ENCODE data around the gene ZNF343. TPM values are rescaled to one million over a fixed set of nuclear protein-coding genes. Genes with fewer than 3 reads are reported as not detected.

Gene ZNF343
- total and polyA plus RNA-seq, 5 donors from 2014 or later, result 2.5 to 4.8 (median 3.7) TPM

Other genes starting within 250 kb of the ZNF343 start
- gene TGM3, start 212.9 kb downstream of the ZNF343 start, total RNA-seq, result not detected
- gene TGM3, start 212.9 kb downstream of the ZNF343 start, polyA plus RNA-seq, result not detected
- not detected for gene TGM6, start 128.0 kb downstream of the ZNF343 start, total RNA-seq
- not detected for gene TGM6, start 128.0 kb downstream of the ZNF343 start, polyA plus RNA-seq
- gene SNRPB, start 38.1 kb downstream of the ZNF343 start, total RNA-seq, result 132 TPM
- gene SNRPB, start 38.1 kb downstream of the ZNF343 start, polyA plus RNA-seq, result 100 to 1,000 TPM; 276 to 370 (median 300) TPM
- not detected for gene TMC2, start 27.7 kb upstream of the ZNF343 start, total RNA-seq
- not detected for gene TMC2, start 27.7 kb upstream of the ZNF343 start, polyA plus RNA-seq
- gene NOP56, start 143.7 kb upstream of the ZNF343 start, total RNA-seq, result 249 TPM
- 100 to 1,000 TPM in 3 of 4 donors, 10 to 100 TPM in 1; 91.8 to 106 (median 103) TPM for gene NOP56, start 143.7 kb upstream of the ZNF343 start, polyA plus RNA-seq
- 113 TPM for gene IDH3B, start 155.3 kb upstream of the ZNF343 start, total RNA-seq
- 100 to 1,000 TPM; 106 to 117 (median 110) TPM for gene IDH3B, start 155.3 kb upstream of the ZNF343 start, polyA plus RNA-seq
- 1.8 TPM for gene EBF4, start 183.9 kb upstream of the ZNF343 start, total RNA-seq
- under 1 TPM in 2 of 4 donors, not detected in 2; 0.36 to 0.76 TPM for gene EBF4, start 183.9 kb upstream of the ZNF343 start, polyA plus RNA-seq